Measurements from ENCODE around the gene UBE2C. TPM values are rescaled to one million over a fixed set of nuclear protein-coding genes. Genes with fewer than 3 reads are reported as not detected.

The UBE2C gene
- total RNA-seq, 6 experiments from 2014 or later = 0.66 to 5.8 (median 3.7) TPM; not detected in 1

- ATAC-seq (no peak), DNase-seq (no peak)
- TF ChIP-seq CTCF (IDR thresholded peaks at IDR 0.05) (no peak), POLR2A (IDR thresholded peaks at IDR 0.05) (no peak)
- Histone ChIP-seq H3K9me3 (no peaks in the 10 kb centered on the region), H3K27me3 (no peaks in the 10 kb centered on the region), H3K4me3 (no peak overlapping the region), H3K36me3 (no peaks in the 10 kb centered on the region), H3K27ac (no peak overlapping the region), H3K4me1 (peaks cover 0 to 7% (median 0%) of the 10 kb centered on the region in 4 donors)
- intact Hi-C loops (cut with DNase I) = no loop called here
Observed at GRCh38 chr20:45768479-45768878, 44.0 kb upstream of the UBE2C start.

- Histone ChIP-seq H3K27ac (no peak overlapping the region), H3K4me1 (peaks cover 0 to 7% (median 0%) of the 10 kb centered on the region in 4 donors), H3K27me3 (no peaks in the 10 kb centered on the region), H3K9me3 (no peaks in the 10 kb centered on the region), H3K4me3 (no peak overlapping the region), H3K36me3 (no peaks in the 10 kb centered on the region)
- intact Hi-C loops (cut with DNase I) = loop anchor here (10.0 kb wide), 3 partner anchors 176 to 456 kb away; partner anchors contain the start of gene EPPIN (in 1 of the 2)
- WGBS (ENCODE audit: insufficient coverage, low coverage, low lambda C conversion rate, missing lambda C conversion rate) = 26% methylated on average over 5 of the region's 5 CpGs
- TF ChIP-seq POLR2A (IDR thresholded peaks at IDR 0.05) (no peak), CTCF (IDR thresholded peaks at IDR 0.05) (peak; percentile 97 to 99 (median 98))
- ATAC-seq = peak; percentile 96 to 100 (median 98)
- peak; percentile 75 to 82 (median 78) for DNase-seq
Observed at GRCh38 chr20:45771182-45771759, 41.2 kb upstream of the UBE2C start.

DNA sequence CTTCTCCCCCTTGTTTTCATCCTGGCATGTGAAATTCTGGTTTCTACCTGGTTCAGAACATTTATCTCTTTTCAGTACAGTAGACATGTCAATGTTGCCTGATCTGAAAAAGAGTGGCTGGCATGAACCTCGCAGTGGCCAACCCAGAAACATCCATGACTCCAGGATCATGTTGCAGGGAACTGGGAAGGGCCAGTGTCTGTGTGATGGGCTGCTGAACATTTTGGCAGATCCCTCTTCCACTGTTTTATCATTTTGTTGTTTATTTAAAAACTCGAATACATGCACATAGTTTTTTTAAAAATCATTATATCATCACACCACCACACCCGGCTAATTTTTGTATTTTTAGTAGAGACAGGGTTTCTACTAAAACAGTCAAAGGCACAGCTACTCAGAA, 39.8 kb upstream of the UBE2C start:
- H3K36me3 ChIP-seq = no peaks in the 10 kb centered on the region
- ATAC-seq (no peak), DNase-seq (no peak)
- no peak overlapping the region for H3K27ac ChIP-seq
- H3K27me3 ChIP-seq = no peaks in the 10 kb centered on the region
- H3K4me1 ChIP-seq = peaks cover 0 to 7% (median 0%) of the 10 kb centered on the region in 4 donors
- 49% methylated on average over 3 of the region's 3 CpGs for WGBS (ENCODE audit: insufficient coverage, low coverage, low lambda C conversion rate, missing lambda C conversion rate)
- TF ChIP-seq POLR2A (IDR thresholded peaks at IDR 0.05) = no peak
- TF ChIP-seq CTCF (IDR thresholded peaks at IDR 0.05) = no peak
- no peaks in the 10 kb centered on the region for H3K9me3 ChIP-seq
- no peak overlapping the region for H3K4me3 ChIP-seq
- intact Hi-C loops (cut with DNase I) = loop anchor here (10.0 kb wide), 3 partner anchors 178 to 458 kb away; partner anchors contain the start of gene EPPIN (in 1 of the 2)

GRCh38 chr20:45774945-45775344, 37.5 kb upstream of the UBE2C start:
- Histone ChIP-seq H3K27me3 (no peaks in the 10 kb centered on the region), H3K36me3 (no peaks in the 10 kb centered on the region), H3K4me3 (no peak overlapping the region), H3K4me1 (peaks cover 0 to 7% (median 0%) of the 10 kb centered on the region in 4 donors), H3K9me3 (no peaks in the 10 kb centered on the region), H3K27ac (no peak overlapping the region)
- DNase-seq = no peak
- TF ChIP-seq POLR2A (IDR thresholded peaks at IDR 0.05) (no peak), CTCF (IDR thresholded peaks at IDR 0.05) (no peak)
- intact Hi-C loops (cut with DNase I) = loop anchor here (10.0 kb wide), 3 partner anchors 180 to 460 kb away; partner anchors contain the start of gene EPPIN (in 1 of the 2)
- ATAC-seq = no peak
- 51% methylated on average over 2 of the region's 2 CpGs for WGBS (ENCODE audit: insufficient coverage, low coverage, low lambda C conversion rate, missing lambda C conversion rate)

All from right lobe of liver (tissue), 6 donors.